ENCODE data around the gene SLC27A1. TPM values are rescaled to one million over a fixed set of nuclear protein-coding genes. Genes with fewer than 3 reads are reported as not detected.

The SLC27A1 gene
- total and polyA plus RNA-seq, 10 of the 15 experiments (the other 5 are each of a cell fraction or from before 2014, with no cell fraction given) = 0.11 to 2.3 (median 1.2) TPM

DNA sequence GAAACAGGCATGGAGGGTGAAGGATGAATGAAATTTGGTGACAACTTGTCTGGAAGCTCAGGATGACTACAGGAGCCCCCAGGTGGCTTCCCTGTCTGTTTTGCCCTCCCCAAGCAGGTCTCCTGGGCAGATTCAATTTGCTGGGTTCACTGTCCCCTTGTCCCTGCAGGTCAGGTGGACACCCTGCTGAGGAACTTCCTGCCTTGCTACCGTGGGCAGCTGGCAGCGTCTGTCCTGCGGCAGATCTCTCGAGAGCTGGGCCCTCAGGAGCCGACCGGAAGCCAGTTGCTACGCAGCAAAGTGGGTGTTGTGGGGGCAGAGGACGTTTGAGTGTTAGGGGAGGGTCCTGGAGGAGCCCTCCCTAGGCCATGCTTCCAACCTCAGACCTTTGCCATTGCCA, 60.3 kb downstream of the SLC27A1 start:
- in situ Hi-C loops (cut with MboI) = no loop called here
- ChIA-PET RAD21 (ENCODE audit: unreplicated experiment) (interaction anchor here (0.9 to 1.4 kb wide), 3 partner anchors 17 to 42 kb away, joined by 3 to 5 read pairs (median 3); no protein-coding TSS in a partner anchor), CTCF (interaction anchor here (0.8 to 2.6 kb wide), 4 partner anchors 32 to 244 kb away, joined by 3 to 14 read pairs (median 8); no protein-coding TSS in a partner anchor), POLR2A (interaction anchor here (0.6 to 1.8 kb wide), 3 partner anchors 16 to 218 kb away, joined by 3 to 6 read pairs (median 5); no protein-coding TSS in a partner anchor), SMC1A (ENCODE audit: uncharacterized antibody, unreplicated experiment) (interaction anchor here (2.0 kb wide), 1 partner anchor 22 kb away, joined by 10 read pairs; no protein-coding TSS in a partner anchor)
- Histone ChIP-seq H2AFZ (ENCODE audit: control insufficient read depth, low read depth, low read length) (no peak overlapping the region), H3K4me1 (ENCODE audit: control insufficient read depth, insufficient read depth, low read length) (peaks cover 41% of the 10 kb centered on the region), H3K4me2 (ENCODE audit: control insufficient read depth, insufficient read depth) (no peak overlapping the region), H3K27ac (ENCODE audit: control insufficient read depth, insufficient read depth) (no peak overlapping the region), H3K4me3 (no peak overlapping the region), H3K9me3 (replicated peaks; ENCODE audit: control insufficient read depth, insufficient read depth, low read length) (peaks cover 9% of the 10 kb centered on the region), H3K79me2 (ENCODE audit: control insufficient read depth, insufficient read depth, low read length) (no peaks in the 10 kb centered on the region), H4K20me1 (ENCODE audit: control insufficient read depth, insufficient read depth) (no peaks in the 10 kb centered on the region), H3K27me3 (replicated peaks in 1 of 2; ENCODE audit: control insufficient read depth in 2 of 2, insufficient read depth in 2 of 2, low read length in 1 of 2) (no peaks in the 10 kb centered on the region), H3K9ac (ENCODE audit: control insufficient read depth, insufficient read depth, low read length) (no peak overlapping the region), H3K36me3 (ENCODE audit: control insufficient read depth in 2 of 2, insufficient read depth in 2 of 2, low read length in 1 of 2) (no peaks in the 10 kb centered on the region)
- no peak for TF ChIP-seq SRF (IDR thresholded peaks at IDR 0.05; ENCODE audit: low read depth in 2 of 2, low read length in 2 of 2)
- no peak for TF ChIP-seq MXI1 (IDR thresholded peaks at IDR 0.05; ENCODE audit: low read depth, low read length)
- TF ChIP-seq GABPA (IDR thresholded peaks at IDR 0.05; ENCODE audit: low read depth) = no peak
- no peak for TF ChIP-seq MYB (IDR thresholded peaks at IDR 0.05; ENCODE audit: borderline replicate concordance, low read depth, low read length)
- no peak for TF ChIP-seq ZNF622 (IDR thresholded peaks at IDR 0.05)
- no peak for TF ChIP-seq SP1 (IDR thresholded peaks at IDR 0.05; ENCODE audit: low read depth, low read length)
- TF ChIP-seq IRF4 (IDR thresholded peaks at IDR 0.05; ENCODE audit: low read depth, low read length) = no peak
- TF ChIP-seq NFXL1 (IDR thresholded peaks at IDR 0.05; ENCODE audit: borderline replicate concordance) = no peak
- no peak for TF ChIP-seq CBX5 (IDR thresholded peaks at IDR 0.05; ENCODE audit: low read depth)
- no peak for TF ChIP-seq ZNF274 (IDR thresholded peaks at IDR 0.05; ENCODE audit: insufficient read depth, insufficient read length)
- no peak for TF ChIP-seq RUNX3 (IDR thresholded peaks at IDR 0.05; ENCODE audit: low read length)
- no peak for TF ChIP-seq TBL1XR1 (IDR thresholded peaks at IDR 0.05; ENCODE audit: low read depth, low read length)
- TF ChIP-seq RBBP5 (conservative IDR thresholded peaks at IDR 0.05) = no peak
- TF ChIP-seq ATF7 (IDR thresholded peaks at IDR 0.05; ENCODE audit: low read depth) = no peak
- no peak for TF ChIP-seq IRF3 (IDR thresholded peaks at IDR 0.05)
- TF ChIP-seq POLR2A (IDR thresholded peaks at IDR 0.05; ENCODE audit: low read depth, low read length) = no peak
- no peak for TF ChIP-seq CEBPZ (IDR thresholded peaks at IDR 0.05; ENCODE audit: low read depth, low read length)
- intact Hi-C loops (cut with micrococcal nuclease; ENCODE audit: unreplicated experiment) = no loop called here
- no peak for ATAC-seq
- WGBS (ENCODE audit: insufficient coverage, insufficient replicate concordance, low lambda C conversion rate, missing lambda C conversion rate) = 61% methylated on average over 8 of the region's 8 CpGs
- no TSS peak for BruUV-seq (replicated peaks)
- DNase-seq (ENCODE audit: low read depth, low spot score) = no peak
- no peak for FAIRE-seq
